Effector memory CD8-positive, alpha-beta T cell (primary cell): Measurements from ENCODE around the gene ZNF107.
"Not testable (repeated sequence)": the region's sequence is repeated elsewhere in the genome, so short reads cannot be mapped to it uniquely, and the experiment has no call there.

Experiments
- ATAC-seq: fragments of 150-1000 bp; cut with Tn5 transposase; replicated peaks from 2 replicates; pipeline ENCODE4 v1.10.0; 2021; ENCODE audit warnings: mild to moderate bottlenecking, moderate library complexity
- DNase-seq, 3 experiments: peaks; one replicate each; pipeline ENCODE4 v3.0.0; 2021
- H3K27ac Mint-ChIP-seq, 2 donors: one replicate each; pipeline ENCODE4 v1.8.0; 2022; ENCODE audit warnings: mild to moderate bottlenecking in 2 of 2, mixed read lengths in 2 of 2, moderate library complexity in 2 of 2
- H3K27me3 Mint-ChIP-seq, 2 donors: one replicate each; pipeline ENCODE4 v1.8.0; 2022; ENCODE audit warnings: mixed read lengths in 2 of 2
- H3K36me3 Mint-ChIP-seq: one replicate; pipeline ENCODE4 v1.8.0; 2022; ENCODE audit warnings: mild to moderate bottlenecking, moderate library complexity, mixed read lengths; ENCODE audit not compliant: insufficient read depth
- H3K4me1 Mint-ChIP-seq, 2 donors: one replicate each; pipeline ENCODE4 v1.8.0; 2022; ENCODE audit warnings: low read depth in 2 of 2, mixed read lengths in 2 of 2
- H3K4me3 Mint-ChIP-seq, 2 donors: one replicate each; pipeline ENCODE4 v1.8.0; 2022; ENCODE audit warnings: mild to moderate bottlenecking in 2 of 2, mixed read lengths in 2 of 2, moderate library complexity in 2 of 2
- H3K9me3 Mint-ChIP-seq, 2 donors: one replicate each; pipeline ENCODE4 v1.8.0; 2022; ENCODE audit warnings: mixed read lengths in 2 of 2

Gene ZNF107

GRCh38 chr7:64656489-64656888, 9.4 kb upstream of the ZNF107 start:
- no peak for ATAC-seq
- H3K27me3 Mint-ChIP-seq: no peaks in the 10 kb centered on the region
- no peak overlapping the region for H3K27ac Mint-ChIP-seq
- peaks cover 4% of the 10 kb centered on the region for H3K36me3 Mint-ChIP-seq
- H3K4me3 Mint-ChIP-seq: no peak overlapping the region
- H3K4me1 Mint-ChIP-seq: peaks cover 0 to under 1% of the 10 kb centered on the region in 2 donors
- H3K9me3 Mint-ChIP-seq: peaks cover 4 to 7% of the 10 kb centered on the region in 2 donors
- no peak for DNase-seq

GRCh38 chr7:64662091-64662490, 3.8 kb upstream of the ZNF107 start:
- H3K27ac Mint-ChIP-seq, ATAC-seq, H3K9me3 Mint-ChIP-seq, DNase-seq, H3K27me3 Mint-ChIP-seq, H3K4me3 Mint-ChIP-seq: not testable (repeated sequence)
- Mint-ChIP-seq H3K4me1 (peaks cover 13 to 22% of the 10 kb centered on the region in 2 donors), H3K36me3 (peaks cover 12% of the 10 kb centered on the region)

GRCh38 chr7:64666663-64667050, 724 bp downstream of the ZNF107 start:
- H3K27ac Mint-ChIP-seq: peak overlapping the region; percentile 96 to 99
- H3K9me3 Mint-ChIP-seq: no peaks in the 10 kb centered on the region
- no peaks in the 10 kb centered on the region for H3K27me3 Mint-ChIP-seq
- no peak for ATAC-seq
- no peak for DNase-seq
- H3K36me3 Mint-ChIP-seq: peaks cover 30% of the 10 kb centered on the region
- peaks cover 33 to 52% of the 10 kb centered on the region in 2 donors for H3K4me1 Mint-ChIP-seq
- peak overlapping the region; percentile 89 to 98 for H3K4me3 Mint-ChIP-seq

GRCh38 chr7:64667311-64667710, 1.4 kb downstream of the ZNF107 start:
- peaks cover 36% of the 10 kb centered on the region for H3K36me3 Mint-ChIP-seq
- no peaks in the 10 kb centered on the region for H3K9me3 Mint-ChIP-seq
- DNase-seq (no peak), ATAC-seq (no peak)
- no peaks in the 10 kb centered on the region for H3K27me3 Mint-ChIP-seq
- H3K4me1 Mint-ChIP-seq: peaks cover 34 to 56% of the 10 kb centered on the region in 2 donors
- peak overlapping the region; percentile 87 to 96 for H3K27ac Mint-ChIP-seq
- peak overlapping the region; percentile 89 to 98 for H3K4me3 Mint-ChIP-seq

GRCh38 chr7:64672414-64672813, 6.5 kb downstream of the ZNF107 start:
- Mint-ChIP-seq H3K9me3 (no peaks in the 10 kb centered on the region), H3K4me1 (peaks cover 44 to 68% of the 10 kb centered on the region in 2 donors)

GRCh38 chr7:64685091-64685490, 19.2 kb downstream of the ZNF107 start:
- Mint-ChIP-seq H3K4me1 (peaks cover 20 to 46% of the 10 kb centered on the region in 2 donors), H3K4me3 (peak overlapping the region in 1 of 2 donors; percentile 56), H3K27me3 (no peaks in the 10 kb centered on the region)

More at GRCh38 chr7:64672414-64672813, 6.5 kb downstream of the ZNF107 start:
- H3K4me3 Mint-ChIP-seq: peak overlapping the region in 1 of 2 donors; percentile 26
- DNase-seq: no peak
- ATAC-seq: peak; percentile 33
- H3K27me3 Mint-ChIP-seq: no peaks in the 10 kb centered on the region
- peaks cover 28% of the 10 kb centered on the region for H3K36me3 Mint-ChIP-seq
- no peak overlapping the region for H3K27ac Mint-ChIP-seq

GRCh38 chr7:64685741-64686140, 19.8 kb downstream of the ZNF107 start:
- Mint-ChIP-seq H3K4me1 (peaks cover 20 to 46% of the 10 kb centered on the region in 2 donors), H3K9me3 (no peaks in the 10 kb centered on the region), H3K36me3 (peaks cover 34% of the 10 kb centered on the region), H3K27me3 (no peaks in the 10 kb centered on the region), H3K27ac (peak overlapping the region; percentile 84 to 86), H3K4me3 (peak overlapping the region; percentile 19 to 56)
- no peak for DNase-seq
- no peak for ATAC-seq

More at GRCh38 chr7:64685091-64685490, 19.2 kb downstream of the ZNF107 start:
- Mint-ChIP-seq H3K9me3 (no peaks in the 10 kb centered on the region), H3K27ac (peak overlapping the region in 1 of 2 donors; percentile 86), H3K36me3 (peaks cover 31% of the 10 kb centered on the region)
- no peak for DNase-seq
- no peak for ATAC-seq

GRCh38 chr7:64686493-64687184, 20.7 kb downstream of the ZNF107 start:
- H3K27me3 Mint-ChIP-seq: no peaks in the 10 kb centered on the region
- peaks cover 43% of the 10 kb centered on the region for H3K36me3 Mint-ChIP-seq
- peaks cover 20 to 46% of the 10 kb centered on the region in 2 donors for H3K4me1 Mint-ChIP-seq
- DNase-seq (no peak), ATAC-seq (peak; percentile 17)
- H3K4me3 Mint-ChIP-seq: peak overlapping the region; percentile 19 to 56
- H3K27ac Mint-ChIP-seq: peak overlapping the region; percentile 84 to 86
- no peaks in the 10 kb centered on the region for H3K9me3 Mint-ChIP-seq

GRCh38 chr7:64687249-64687648, 21.3 kb downstream of the ZNF107 start:
- H3K4me1 Mint-ChIP-seq: peaks cover 20 to 46% of the 10 kb centered on the region in 2 donors

GRCh38 chr7:64688988-64689387, 23.1 kb downstream of the ZNF107 start:
- H3K27me3 Mint-ChIP-seq: no peaks in the 10 kb centered on the region
- peak overlapping the region; percentile 84 to 86 for H3K27ac Mint-ChIP-seq
- ATAC-seq (no peak), DNase-seq (no peak)
- peaks cover 58% of the 10 kb centered on the region for H3K36me3 Mint-ChIP-seq
- no peak overlapping the region for H3K4me3 Mint-ChIP-seq
- peaks cover 20 to 44% of the 10 kb centered on the region in 2 donors for H3K4me1 Mint-ChIP-seq
- no peaks in the 10 kb centered on the region for H3K9me3 Mint-ChIP-seq

More at GRCh38 chr7:64687249-64687648, 21.3 kb downstream of the ZNF107 start:
- Mint-ChIP-seq H3K36me3 (peaks cover 49% of the 10 kb centered on the region), H3K27me3 (no peaks in the 10 kb centered on the region), H3K9me3 (no peaks in the 10 kb centered on the region), H3K4me3 (peak overlapping the region; percentile 19 to 56), H3K27ac (peak overlapping the region; percentile 84 to 86)
- ATAC-seq (no peak), DNase-seq (no peak)

GRCh38 chr7:64691831-64692230, 25.9 kb downstream of the ZNF107 start:
- peaks cover 20% of the 10 kb centered on the region in 2 donors for H3K4me1 Mint-ChIP-seq
- DNase-seq: no peak
- peaks cover 50% of the 10 kb centered on the region for H3K36me3 Mint-ChIP-seq
- no peak for ATAC-seq
- H3K9me3 Mint-ChIP-seq: no peaks in the 10 kb centered on the region
- H3K4me3 Mint-ChIP-seq: no peak overlapping the region
- no peaks in the 10 kb centered on the region for H3K27me3 Mint-ChIP-seq
- peak overlapping the region in 1 of 2 donors; percentile 22 for H3K27ac Mint-ChIP-seq

- not testable (repeated sequence) for H3K4me1 Mint-ChIP-seq, H3K9me3 Mint-ChIP-seq, DNase-seq, H3K27me3 Mint-ChIP-seq, H3K27ac Mint-ChIP-seq, ATAC-seq, H3K4me3 Mint-ChIP-seq
- H3K36me3 Mint-ChIP-seq: peaks cover 48% of the 10 kb centered on the region
These were observed 31.9 kb downstream of the ZNF107 start for GRCh38 chr7:64697863-64698262.

- Mint-ChIP-seq H3K9me3 (peaks cover 0 to 2% of the 10 kb centered on the region in 2 donors), H3K4me1 (no peaks in the 10 kb centered on the region), H3K36me3 (peaks cover 24% of the 10 kb centered on the region), H3K27me3 (no peaks in the 10 kb centered on the region), H3K27ac (no peak overlapping the region), H3K4me3 (no peak overlapping the region)
- no peak for ATAC-seq
- DNase-seq: no peak
These were observed 40.8 kb downstream of the ZNF107 start for GRCh38 chr7:64706625-64707292.

GRCh38 chr7:64717896-64718295, 52.0 kb downstream of the ZNF107 start:
- not testable (repeated sequence) for ATAC-seq

More at GRCh38 chr7:64717896-64718295, 52.0 kb downstream of the ZNF107 start:
- not testable (repeated sequence) for H3K27me3 Mint-ChIP-seq, H3K27ac Mint-ChIP-seq, H3K4me3 Mint-ChIP-seq, H3K4me1 Mint-ChIP-seq, H3K36me3 Mint-ChIP-seq, DNase-seq, H3K9me3 Mint-ChIP-seq
